ENCODE data around the gene KRT39.
"Not testable (repeated sequence)": the region's sequence is repeated elsewhere in the genome, so short reads cannot be mapped to it uniquely, and the experiment has no call there.

KRT39 gene

GRCh38 chr17:40966848-40967247, at the start of gene KRT39:
TSS of gene KRT39 (minus strand) at chr17:40966948. CDS start at chr17:40966856, 92 bp downstream.
- DNase-seq: no peak

GRCh38 chr17:41015454-41015853, 48.7 kb upstream of the KRT39 start:
- no peak for DNase-seq

DNA sequence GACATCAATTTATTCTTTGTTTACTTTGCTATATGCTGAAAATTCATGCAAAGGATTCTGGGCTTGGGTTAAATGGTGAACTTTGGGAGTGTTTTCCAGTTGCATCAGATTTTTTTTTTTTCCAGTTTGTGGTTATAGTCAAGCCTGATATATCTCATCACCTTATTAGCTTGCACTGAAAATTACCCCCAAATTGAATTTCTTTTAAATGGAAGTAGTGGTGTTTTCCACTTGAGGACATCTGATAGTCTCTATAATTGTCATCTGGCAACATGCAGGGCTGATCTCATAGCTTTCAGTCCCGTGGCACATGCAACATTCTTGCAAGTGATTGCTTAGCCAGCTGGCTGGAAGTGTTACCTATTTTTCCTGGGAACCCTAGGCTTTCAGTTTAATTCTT, 46.9 kb upstream of the KRT39 start:
- DNase-seq: no peak

- no peak for DNase-seq
Measured at GRCh38 chr17:41013181-41013580, 46.4 kb upstream of the KRT39 start.

DNA sequence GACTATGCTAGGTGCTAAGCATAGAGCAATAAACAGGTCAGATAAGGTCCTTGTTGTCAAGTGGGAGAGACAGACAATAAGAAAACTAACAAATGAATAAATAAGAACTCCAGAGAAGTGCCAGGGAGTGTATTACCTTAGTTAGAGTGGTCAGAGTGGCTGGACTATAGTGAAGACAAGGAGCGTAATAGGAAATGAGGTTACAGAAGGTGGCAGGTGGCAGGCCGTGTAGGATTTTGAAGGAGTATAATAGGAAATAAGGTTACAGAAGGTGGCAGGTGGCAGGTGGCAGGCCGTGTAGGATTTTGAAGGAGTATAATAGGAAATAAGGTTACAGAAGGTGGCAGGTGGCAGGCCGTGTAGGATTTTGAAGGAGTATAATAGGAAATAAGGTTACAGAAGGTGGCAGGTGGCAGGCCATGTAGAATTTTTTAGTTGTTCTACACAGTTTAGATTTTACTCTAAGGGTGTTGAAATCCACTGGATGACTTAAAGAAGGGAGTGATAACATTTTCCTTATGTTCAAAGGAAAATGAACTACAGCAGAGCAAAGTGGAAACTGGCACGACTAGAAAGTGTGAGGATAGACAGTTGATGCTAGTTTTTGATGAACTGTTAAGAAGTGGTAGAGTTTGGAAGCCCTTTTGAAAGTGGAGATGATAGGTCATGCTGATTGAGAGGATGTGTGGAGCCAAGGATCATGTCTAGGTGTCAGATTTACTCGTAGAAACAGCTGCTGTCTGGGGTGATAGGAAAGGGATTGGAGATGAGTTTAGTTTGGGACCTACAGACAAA, 45.8 kb upstream of the KRT39 start:
- DNase-seq: no peak

DNA sequence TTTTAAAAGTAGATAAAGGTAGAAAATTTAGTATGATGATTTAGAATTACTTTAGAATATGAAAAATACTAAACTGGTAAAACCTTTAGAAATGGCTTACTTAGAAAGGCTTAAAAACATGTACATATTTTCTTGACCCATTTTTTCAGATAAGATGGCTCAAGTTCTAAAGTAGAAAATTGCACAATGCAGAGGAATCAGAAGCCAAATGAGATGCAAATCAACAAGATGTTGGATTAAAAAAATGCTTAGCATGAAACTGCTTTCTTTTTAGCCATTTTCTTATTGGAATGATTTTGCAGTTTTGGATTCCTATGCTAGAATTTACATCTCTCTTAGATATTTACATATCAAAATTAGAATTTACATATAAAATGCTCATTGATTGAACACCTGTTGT, 43.7 kb upstream of the KRT39 start:
- DNase-seq: no peak

- no peak for DNase-seq
Measured at GRCh38 chr17:41009936-41010335, 43.2 kb upstream of the KRT39 start.

DNA sequence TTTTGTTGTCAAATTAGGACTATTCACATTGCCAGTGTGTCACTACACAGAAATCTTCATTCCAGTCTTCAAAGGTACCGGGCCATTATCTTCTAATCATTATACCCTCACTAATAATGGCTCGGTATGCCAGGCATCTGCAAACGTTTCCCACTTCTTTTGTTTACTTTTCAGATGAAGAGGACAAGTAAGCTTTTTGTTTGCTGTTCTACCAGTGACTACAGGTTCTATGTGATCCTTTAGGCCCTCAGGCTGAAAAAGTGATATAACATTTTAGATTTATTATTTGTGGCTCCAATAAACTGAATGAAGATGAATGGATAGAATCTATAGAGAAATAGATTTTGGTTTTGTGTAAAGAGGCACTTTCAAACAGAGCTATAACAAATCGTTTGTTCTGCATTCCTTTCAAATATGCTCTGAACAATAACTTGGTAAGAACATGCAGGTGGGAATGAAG, 42.6 kb upstream of the KRT39 start:
- DNase-seq: no peak

GRCh38 chr17:41008811-41009210, 42.1 kb upstream of the KRT39 start, which contains the start of gene KRTAP3-1:
TSS of gene KRTAP3-1 (minus strand) at chr17:41009128. CDS start at chr17:41009074, 54 bp downstream.
- DNase-seq: no peak

GRCh38 chr17:41004397-41004796, 37.6 kb upstream of the KRT39 start:
- no peak for DNase-seq

GRCh38 chr17:41003926-41004325, 37.2 kb upstream of the KRT39 start:
- DNase-seq: no peak

DNA sequence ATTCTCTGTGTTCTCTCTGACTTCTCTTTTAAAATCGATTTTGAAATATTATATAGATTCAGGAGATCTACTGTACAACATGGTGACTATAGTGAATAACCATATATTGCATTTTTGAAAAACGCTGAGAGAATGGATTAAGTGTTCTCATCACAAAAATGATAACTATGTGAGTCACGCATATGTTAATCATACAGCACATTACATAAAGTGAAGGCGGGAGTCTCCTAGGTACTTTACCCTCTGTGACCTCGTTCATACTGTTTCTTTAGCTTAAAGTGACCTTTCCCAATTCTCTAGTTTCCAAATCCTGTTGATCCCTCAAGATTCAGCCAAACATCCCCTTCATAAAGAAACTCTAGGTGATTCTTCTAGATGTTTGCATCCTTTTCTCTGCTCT, 36.1 kb upstream of the KRT39 start:
- DNase-seq: no peak

- DNase-seq: no peak
Measured at GRCh38 chr17:41001795-41002194, 35.0 kb upstream of the KRT39 start.

- DNase-seq: not testable (repeated sequence)
Measured at GRCh38 chr17:40999563-40999962, 32.8 kb upstream of the KRT39 start, which contains the start of gene KRTAP3-2. TSS of gene KRTAP3-2 (minus strand) at chr17:40999906. CDS start at chr17:40999853, 53 bp downstream.

DNA sequence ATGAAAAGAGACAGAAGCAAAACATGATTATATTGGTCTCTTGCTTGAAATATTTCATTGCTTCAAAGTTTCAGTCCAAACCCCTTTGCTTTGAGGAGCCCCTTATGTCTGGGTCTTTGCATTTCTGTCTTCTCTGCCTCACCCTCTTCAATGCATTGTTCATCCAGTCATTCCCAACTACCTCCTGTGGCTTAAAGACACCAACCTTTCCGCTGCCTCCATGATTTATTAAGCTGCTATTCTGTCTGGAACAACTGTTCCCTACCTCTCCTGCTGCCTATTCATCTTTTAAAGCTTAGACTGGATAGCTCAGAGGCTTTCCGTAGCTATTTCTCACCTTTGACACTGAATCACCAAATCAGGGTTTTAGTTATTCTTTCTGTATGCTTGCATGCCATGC, 30.6 kb upstream of the KRT39 start:
- DNase-seq: no peak

GRCh38 chr17:40996829-40997228, 30.1 kb upstream of the KRT39 start:
- DNase-seq: no peak

- no peak for DNase-seq
Measured at GRCh38 chr17:40995116-40995515, 28.4 kb upstream of the KRT39 start.

DNA sequence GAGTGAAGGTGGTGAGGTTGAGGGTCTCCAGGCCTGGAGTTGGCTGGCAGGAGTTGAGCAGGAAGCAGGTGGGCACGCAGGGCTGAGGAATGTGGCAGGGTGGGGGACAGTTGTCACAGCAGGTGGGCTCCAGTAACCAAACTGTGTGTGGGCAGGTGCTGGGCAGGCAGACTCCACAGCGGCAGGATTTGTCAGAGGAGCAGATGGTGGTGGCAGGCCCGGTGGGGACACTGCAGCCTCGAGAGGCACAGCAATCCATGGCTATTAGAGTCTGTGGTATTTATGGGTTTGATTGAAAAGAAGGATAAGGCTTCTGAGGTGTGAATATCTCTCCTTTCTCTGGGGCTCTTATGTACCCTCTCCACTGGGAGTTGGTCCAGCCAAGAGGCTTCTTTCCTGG, 27.1 kb upstream of the KRT39 start, which contains the start of gene KRTAP3-3:
TSS of gene KRTAP3-3 (minus strand) at position 326 of the 400 bp plus-strand sequence. CDS start at position 259, 67 bp downstream.
- DNase-seq: no peak

GRCh38 chr17:40993084-40993483, 26.3 kb upstream of the KRT39 start:
- no peak for DNase-seq

- DNase-seq: no peak
Measured at GRCh38 chr17:40992666-40993065, 25.9 kb upstream of the KRT39 start.

GRCh38 chr17:40986920-40987319, 20.2 kb upstream of the KRT39 start:
- no peak for DNase-seq

GRCh38 chr17:40984226-40984625, 17.5 kb upstream of the KRT39 start, which contains the start of gene KRT40:
TSS of gene KRT40 (minus strand) at chr17:40984326. CDS start at chr17:40984273, 53 bp downstream.
- DNase-seq: no peak

- no peak for DNase-seq
Measured at GRCh38 chr17:40981115-40981514, 14.4 kb upstream of the KRT39 start.

GRCh38 chr17:40980596-40980995, 13.8 kb upstream of the KRT39 start:
- no peak for DNase-seq
